Sigmoid colon (tissue), 7 donors: ENCODE results near the gene CSF3R. TPM values are rescaled to one million over a fixed set of nuclear protein-coding genes. Genes with fewer than 3 reads are reported as not detected.

Source experiments
- DNase-seq: peaks from one replicate; pipeline ENCODE4 v3.0.0-alpha.2; 2019
- H3K27ac ChIP-seq, 4 donors: fragments of 200-600 bp; sonication (generic); one replicate each; pipeline ENCODE4 v1.5.1; 2016 to 2019; ENCODE audit warnings: mild to moderate bottlenecking in 1 of 4
- H3K27me3 ChIP-seq, 3 donors: fragments of 200-600 bp; sonication (generic); one replicate each; pipeline ENCODE4 v1.5.1; 2019; ENCODE audit warnings: mild to moderate bottlenecking in 1 of 3
- H3K36me3 ChIP-seq, 4 donors: fragments of 200-600 bp; sonication (generic); one replicate each; pipeline ENCODE4 v1.5.1; 2016 to 2019
- H3K4me1 ChIP-seq, 4 donors: fragments of 200-600 bp; sonication (generic); one replicate each; pipeline ENCODE4 v1.5.1; 2017 to 2019
- H3K4me3 ChIP-seq, 4 donors: fragments of 200-600 bp; sonication (generic); one replicate each; pipeline ENCODE4 v1.5.1; 2017 to 2019; ENCODE audit warnings: mild to moderate bottlenecking in 2 of 4, moderate library complexity in 1 of 4
- H3K9me3 ChIP-seq, 4 donors: fragments of 200-600 bp in 3 of 4; sonication (generic) in 3 of 4; one replicate each; pipeline versions ENCODE4 v1.5.1 to v1.6.1; 2013 to 2019
- EP300 ChIP-seq, 4 donors: sonication (generic); formaldehyde crosslinking; IDR thresholded peaks; one replicate each; pipeline ENCODE4 v1.6.1; 2017; ENCODE audit warnings: antibody characterized with exemption in 4 of 4
- POLR2A ChIP-seq, 2 donors: fragments of 450-650 bp; IDR thresholded peaks; one replicate each; pipeline ENCODE4 v1.6.1; 2016; ENCODE audit warnings: antibody characterized with exemption in 2 of 2, mild to moderate bottlenecking in 2 of 2, moderate library complexity in 2 of 2
- POLR2AphosphoS5 ChIP-seq, 4 donors: sonication (generic); formaldehyde crosslinking; IDR thresholded peaks; one replicate each; pipeline ENCODE4 v1.6.1; 2017; ENCODE audit warnings: antibody characterized with exemption in 4 of 4
- WGBS, 2 donors: extraction: QIAGEN DNeasy Blood & Tissue Kit; methylation state at CpG; one replicate each; pipeline ENCODE4 v1.1.7; 2013; 5-methylcytosine and 5-hydroxymethylcytosine counted together
- intact Hi-C: fragments of 100-400 bp; cut with DNase I; formaldehyde crosslinking; loops from one replicate; pipeline ENCODE4 v1.15.1; 2023
- polyA plus RNA-seq, 3 donors: library from polyadenylated mRNA; stranded (reverse); fragments of 200-250 nt; gene quantifications; one replicate each; pipeline ENCODE4 v1.2.3, GENCODE V29; 2013
- total RNA-seq, 4 donors: library from RNA; depleted of rRNA; stranded (reverse); fragments of >200 nt; gene quantifications; one replicate each; pipeline ENCODE4 v1.1.0, GENCODE V29; 2016
- TF ChIP-seq, protein P1 (sequence below), 4 experiments: fragments of 450-650 bp in 3 of 4; fragments of 200-600 bp in 1 of 4; IDR thresholded peaks; one replicate each; pipeline ENCODE4 v1.5.1; 2016 to 2019; ENCODE audit warnings: antibody characterized with exemption in 4 of 4, mild to moderate bottlenecking in 3 of 4, moderate library complexity in 2 of 4
- donor health status: healthy with polysubstance abuse.
- donor health status: Bipolar disorder and iron deficiency.
- donor health status: healthy.

The CSF3R gene
- total and polyA plus RNA-seq, 7 donors, result 3.9 to 9.1 (median 7.5) TPM

GRCh38 chr1:36456391-36456928 lies 26.3 kb downstream of the CSF3R start:
- no peak for DNase-seq
- intact Hi-C loops, result no loop called here
- no peak overlapping the region for H3K4me3 ChIP-seq
- no peak overlapping the region for H3K27ac ChIP-seq
- TF ChIP-seq EP300 (IDR thresholded peaks at IDR 0.05) (no peak), POLR2A (IDR thresholded peaks at IDR 0.05) (no peak), POLR2AphosphoS5 (IDR thresholded peaks at IDR 0.05) (no peak)
- TF ChIP-seq, protein P1, sequence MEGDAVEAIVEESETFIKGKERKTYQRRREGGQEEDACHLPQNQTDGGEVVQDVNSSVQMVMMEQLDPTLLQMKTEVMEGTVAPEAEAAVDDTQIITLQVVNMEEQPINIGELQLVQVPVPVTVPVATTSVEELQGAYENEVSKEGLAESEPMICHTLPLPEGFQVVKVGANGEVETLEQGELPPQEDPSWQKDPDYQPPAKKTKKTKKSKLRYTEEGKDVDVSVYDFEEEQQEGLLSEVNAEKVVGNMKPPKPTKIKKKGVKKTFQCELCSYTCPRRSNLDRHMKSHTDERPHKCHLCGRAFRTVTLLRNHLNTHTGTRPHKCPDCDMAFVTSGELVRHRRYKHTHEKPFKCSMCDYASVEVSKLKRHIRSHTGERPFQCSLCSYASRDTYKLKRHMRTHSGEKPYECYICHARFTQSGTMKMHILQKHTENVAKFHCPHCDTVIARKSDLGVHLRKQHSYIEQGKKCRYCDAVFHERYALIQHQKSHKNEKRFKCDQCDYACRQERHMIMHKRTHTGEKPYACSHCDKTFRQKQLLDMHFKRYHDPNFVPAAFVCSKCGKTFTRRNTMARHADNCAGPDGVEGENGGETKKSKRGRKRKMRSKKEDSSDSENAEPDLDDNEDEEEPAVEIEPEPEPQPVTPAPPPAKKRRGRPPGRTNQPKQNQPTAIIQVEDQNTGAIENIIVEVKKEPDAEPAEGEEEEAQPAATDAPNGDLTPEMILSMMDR (IDR thresholded peaks at IDR 0.05), result no peak
- peaks cover 23 to 75% (median 40%) of the 10 kb centered on the region in 4 donors for H3K36me3 ChIP-seq
- H3K4me1 ChIP-seq, result no peaks in the 10 kb centered on the region
- H3K9me3 ChIP-seq, result no peaks in the 10 kb centered on the region
- no peaks in the 10 kb centered on the region for H3K27me3 ChIP-seq

DNA sequence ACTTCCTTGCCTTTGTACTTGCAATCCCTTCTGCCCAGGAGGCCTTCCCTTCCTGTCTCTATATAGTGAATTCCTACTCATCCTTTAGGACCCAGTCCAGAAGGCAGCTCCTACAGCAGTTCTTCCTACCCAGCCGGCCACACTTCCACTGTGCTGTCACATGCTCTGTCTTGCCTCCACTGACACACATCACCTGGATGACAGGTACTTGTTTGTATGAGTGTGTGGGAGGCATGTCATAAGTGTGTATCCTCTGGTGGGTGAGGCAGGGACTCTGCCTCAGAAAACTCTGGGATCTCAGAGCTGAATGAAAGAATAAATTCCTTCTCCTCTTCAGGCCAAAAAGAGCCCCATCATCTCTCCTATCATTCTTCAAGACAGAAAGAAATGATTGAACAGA lies 27.3 kb downstream of the CSF3R start:
- Histone ChIP-seq H3K4me1 (peaks cover 0 to 7% (median 6%) of the 10 kb centered on the region in 4 donors), H3K27me3 (no peaks in the 10 kb centered on the region), H3K27ac (no peak overlapping the region), H3K4me3 (no peak overlapping the region), H3K9me3 (no peaks in the 10 kb centered on the region), H3K36me3 (peaks cover 19 to 64% (median 29%) of the 10 kb centered on the region in 4 donors)
- 82 to 90% methylated on average over 1 of the region's 1 CpG for WGBS, 2 donors
- DNase-seq, result no peak
- intact Hi-C loops, result no loop called here
- TF ChIP-seq POLR2AphosphoS5 (IDR thresholded peaks at IDR 0.05) (no peak), EP300 (IDR thresholded peaks at IDR 0.05) (no peak)

DNA sequence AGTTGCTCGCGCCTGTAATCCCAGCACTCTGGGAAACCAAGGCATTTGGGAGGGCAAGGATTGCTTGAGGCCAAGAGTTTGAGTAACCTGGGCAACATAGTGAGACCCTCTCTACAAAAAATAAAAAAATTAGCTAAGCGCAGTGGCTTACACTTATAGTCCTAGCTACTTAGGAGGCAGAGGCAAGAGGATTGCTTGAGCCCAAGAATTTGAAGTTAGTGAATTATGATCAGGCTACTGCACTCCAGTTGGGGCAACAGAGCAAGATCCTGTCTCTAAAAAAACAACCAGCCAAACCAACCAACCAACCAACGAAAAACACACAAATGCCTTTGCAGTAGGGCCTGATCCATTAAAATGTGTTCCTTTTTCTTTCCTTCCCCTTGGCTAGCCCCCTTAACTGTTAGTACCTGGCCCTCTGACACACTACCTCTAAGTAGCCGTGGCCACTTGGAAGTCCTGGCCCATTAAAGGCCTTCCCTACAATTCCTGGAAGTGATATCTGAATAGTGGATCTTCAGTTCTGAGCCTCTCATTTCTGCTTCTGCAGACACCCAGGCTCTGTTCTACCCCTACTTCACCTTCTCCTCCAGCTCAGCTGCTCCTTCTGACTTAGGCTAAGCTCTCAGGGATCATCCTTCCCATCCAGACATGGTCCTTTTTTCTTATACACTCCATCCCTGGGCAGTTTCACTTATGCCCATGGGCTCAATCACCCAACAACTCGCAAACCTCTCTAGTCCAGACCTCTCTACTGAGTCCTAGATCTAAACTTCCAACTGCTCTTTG lies 28.9 kb downstream of the CSF3R start:
- H3K36me3 ChIP-seq, result peaks cover 19 to 48% (median 23%) of the 10 kb centered on the region in 4 donors
- WGBS, 2 donors, result 94 to 95% methylated on average over 6 of the region's 6 CpGs

GRCh38 chr1:36453051-36453450 lies 29.7 kb downstream of the CSF3R start:
- Histone ChIP-seq H3K27ac (no peak overlapping the region), H3K4me1 (peaks cover 0 to 21% (median 14%) of the 10 kb centered on the region in 4 donors), H3K36me3 (peaks cover 19 to 41% (median 23%) of the 10 kb centered on the region in 4 donors), H3K4me3 (no peak overlapping the region), H3K27me3 (no peaks in the 10 kb centered on the region), H3K9me3 (no peaks in the 10 kb centered on the region)
- no peak for DNase-seq
- 92 to 93% methylated on average over 3 of the region's 3 CpGs for WGBS, 2 donors
- intact Hi-C loops, result no loop called here
- TF ChIP-seq, protein P1 (IDR thresholded peaks at IDR 0.05), result no peak
- TF ChIP-seq EP300 (IDR thresholded peaks at IDR 0.05) (no peak), POLR2A (IDR thresholded peaks at IDR 0.05) (no peak), POLR2AphosphoS5 (IDR thresholded peaks at IDR 0.05) (no peak)

More for the DNA sequence above, 28.9 kb downstream of the CSF3R start:
- H3K9me3 ChIP-seq, result no peaks in the 10 kb centered on the region
- intact Hi-C loops, result no loop called here
- H3K27ac ChIP-seq, result no peak overlapping the region
- H3K27me3 ChIP-seq, result no peaks in the 10 kb centered on the region
- H3K4me3 ChIP-seq, result no peak overlapping the region
- no peak for DNase-seq
- peaks cover 0 to 19% (median 13%) of the 10 kb centered on the region in 4 donors for H3K4me1 ChIP-seq
- no peak for TF ChIP-seq EP300 (IDR thresholded peaks at IDR 0.05)
- TF ChIP-seq, protein P1 (IDR thresholded peaks at IDR 0.05), result no peak

DNA sequence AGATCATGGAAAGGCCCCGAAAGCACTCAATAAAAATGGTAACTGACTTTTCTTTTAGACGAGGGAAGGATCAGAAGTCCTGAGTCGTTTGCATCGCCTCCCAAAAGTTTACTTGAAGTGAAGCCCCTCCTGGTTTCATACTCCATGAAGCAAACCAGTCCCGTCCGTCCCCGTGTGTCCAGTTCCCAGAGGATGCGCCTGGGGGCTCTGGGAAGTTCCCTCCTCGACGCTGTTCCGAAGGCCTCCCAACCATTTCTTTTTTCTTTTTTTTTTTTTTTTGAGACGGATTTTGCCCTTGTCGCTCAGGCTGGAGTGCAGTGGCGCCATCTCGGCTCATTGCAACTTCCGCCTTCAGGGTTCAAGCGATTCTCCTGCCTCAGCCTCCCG lies 31.8 kb downstream of the CSF3R start:
- TF ChIP-seq EP300 (IDR thresholded peaks at IDR 0.05) (no peak), POLR2A (IDR thresholded peaks at IDR 0.05) (no peak), POLR2AphosphoS5 (IDR thresholded peaks at IDR 0.05) (no peak)
- TF ChIP-seq, protein P1 (IDR thresholded peaks at IDR 0.05), result no peak
- peak overlapping the region; percentile 56 to 80 (median 61) for H3K4me3 ChIP-seq
- DNase-seq, result no peak

More for the DNA sequence above, 31.8 kb downstream of the CSF3R start:
- H3K9me3 ChIP-seq, result no peaks in the 10 kb centered on the region
- no peaks in the 10 kb centered on the region for H3K27me3 ChIP-seq
- H3K27ac ChIP-seq, result peak overlapping the region; percentile 93 to 97 (median 96)
- 36 to 43% methylated on average over 18 of the region's 18 CpGs for WGBS, 2 donors
- intact Hi-C loops, result no loop called here
- peaks cover 0 to 21% (median 14%) of the 10 kb centered on the region in 4 donors for H3K4me1 ChIP-seq
- peaks cover 8 to 20% (median 12%) of the 10 kb centered on the region in 4 donors for H3K36me3 ChIP-seq
